HG03159 (cell line): ENCODE measurements around the gene PRKAR1B.

Experiments used
- ATAC-seq: cut with Tn5 transposase; IDR thresholded peaks from one replicate; pipeline ENCODE4 v1.9.1; 2021; ENCODE audit warnings: mild to moderate bottlenecking, moderate library complexity; ENCODE audit not compliant: unreplicated experiment

Gene PRKAR1B

GRCh38 chr7:698515-699475, 28.3 kb downstream of the PRKAR1B start:
- no peak for ATAC-seq

GRCh38 chr7:696812-697551, 30.1 kb downstream of the PRKAR1B start:
- ATAC-seq = no peak

GRCh38 chr7:696426-696811, 30.7 kb downstream of the PRKAR1B start:
- ATAC-seq = no peak

GRCh38 chr7:693280-693679, 33.8 kb downstream of the PRKAR1B start:
- ATAC-seq = no peak

GRCh38 chr7:691361-692045, 35.6 kb downstream of the PRKAR1B start:
- no peak for ATAC-seq

GRCh38 chr7:690478-691360, 36.4 kb downstream of the PRKAR1B start:
- no peak for ATAC-seq

GRCh38 chr7:685540-685939, 41.5 kb downstream of the PRKAR1B start:
- no peak for ATAC-seq

- no peak for ATAC-seq
Measured at GRCh38 chr7:684416-684815, 42.7 kb downstream of the PRKAR1B start.

- ATAC-seq = no peak
Measured at GRCh38 chr7:683526-684205, 43.4 kb downstream of the PRKAR1B start.

GRCh38 chr7:682810-683209, 44.3 kb downstream of the PRKAR1B start:
- no peak for ATAC-seq

GRCh38 chr7:681551-682307, 45.4 kb downstream of the PRKAR1B start:
- no peak for ATAC-seq

GRCh38 chr7:680411-681127, 46.5 kb downstream of the PRKAR1B start:
- ATAC-seq = no peak

GRCh38 chr7:676972-677385, 50.1 kb downstream of the PRKAR1B start:
- no peak for ATAC-seq

- no peak for ATAC-seq
Measured at GRCh38 chr7:676246-676971, 50.7 kb downstream of the PRKAR1B start.

GRCh38 chr7:674454-675410, 52.3 kb downstream of the PRKAR1B start:
- ATAC-seq = no peak

GRCh38 chr7:673681-674453, 53.2 kb downstream of the PRKAR1B start:
- ATAC-seq = no peak
